LNCaP clone FGC (cell line): ENCODE results near the gene GRIK1.

Experiments
- DNase-seq: peaks from one replicate; pipeline ENCODE4 v3.0.0-alpha.2; 2011; ENCODE audit warnings: low read depth
- H3K4me3 ChIP-seq: 2 replicates; pipeline ENCODE4 v1.5.1; 2011; ENCODE audit warnings: mild to moderate bottlenecking, low read depth, low read length, control low read depth
- CTCF ChIP-seq: IDR thresholded peaks from 2 replicates; pipeline ENCODE4 v1.5.1; 2012; ENCODE audit warnings: mild to moderate bottlenecking; ENCODE audit not compliant: control insufficient read depth, insufficient read depth; ENCODE audit errors: extremely low read depth

GRIK1 gene

GRCh38 chr21:29580732-29581285 lies 359.0 kb downstream of the GRIK1 start:
- no peak for TF ChIP-seq CTCF

GRCh38 chr21:29578306-29578705 lies 361.5 kb downstream of the GRIK1 start:
- TF ChIP-seq CTCF = no peak
- no peak for DNase-seq
- no peak overlapping the region for H3K4me3 ChIP-seq

More at GRCh38 chr21:29580732-29581285, 359.0 kb downstream of the GRIK1 start:
- H3K4me3 ChIP-seq = no peak overlapping the region
- no peak for DNase-seq

GRCh38 chr21:29571949-29572348 lies 367.8 kb downstream of the GRIK1 start:
- TF ChIP-seq CTCF = no peak
- no peak overlapping the region for H3K4me3 ChIP-seq

GRCh38 chr21:29568020-29568697 lies 371.6 kb downstream of the GRIK1 start:
- TF ChIP-seq CTCF = no peak
- no peak for DNase-seq
- H3K4me3 ChIP-seq = no peak overlapping the region

More at GRCh38 chr21:29571949-29572348, 367.8 kb downstream of the GRIK1 start:
- no peak for DNase-seq

- no peak for DNase-seq
- no peak for TF ChIP-seq CTCF
- H3K4me3 ChIP-seq = no peak overlapping the region
Measured at GRCh38 chr21:29557931-29558725, 381.7 kb downstream of the GRIK1 start.

- TF ChIP-seq CTCF = no peak
- no peak for DNase-seq
- H3K4me3 ChIP-seq = no peak overlapping the region
Measured at GRCh38 chr21:29557200-29557599, 382.6 kb downstream of the GRIK1 start.
